GM18909 (cell line): ENCODE data around the gene GFI1B.

Experiments used
- ATAC-seq: cut with Tn5 transposase; IDR thresholded peaks from one replicate; pipeline ENCODE4 v1.9.1; 2021; ENCODE audit warnings: mild to moderate bottlenecking; ENCODE audit not compliant: unreplicated experiment, poor library complexity

Gene GFI1B

DNA sequence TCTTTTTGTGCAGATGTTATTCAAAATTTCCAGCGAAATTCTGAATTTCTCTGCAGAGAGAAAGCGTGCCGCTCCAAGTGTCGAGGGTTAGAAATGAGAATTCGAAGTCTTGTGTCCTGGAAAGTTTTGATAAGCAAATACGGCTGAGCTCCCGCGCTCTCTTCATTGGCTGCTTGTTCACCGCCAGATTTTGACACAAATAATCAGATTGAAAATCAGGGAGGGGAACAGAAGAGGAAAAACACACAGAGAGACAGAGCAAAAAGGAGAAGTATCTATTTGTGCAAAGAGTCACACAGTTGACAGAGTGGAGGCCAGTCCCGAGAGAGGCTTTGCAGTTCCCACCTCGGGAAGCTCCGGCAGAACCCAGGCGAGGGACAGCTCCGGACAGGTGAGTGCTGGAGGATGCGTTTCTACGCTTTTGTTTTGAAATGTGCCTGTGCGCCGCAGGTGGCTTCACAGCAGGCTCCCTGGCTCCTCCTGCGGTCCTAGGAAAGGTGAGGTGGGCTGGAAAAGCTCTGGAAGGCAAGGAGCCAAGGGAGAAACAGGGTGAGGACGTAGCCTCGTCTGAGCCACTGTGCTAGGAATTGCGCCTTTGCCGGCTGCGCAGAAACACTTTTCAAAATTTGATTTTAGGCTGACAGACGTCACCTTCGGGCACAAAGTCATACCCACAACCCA, at the start of gene GFI1B:
GFI1B (plus strand) TSS at position 244 of the 681 bp plus-strand sequence. CDS start 7,985 bp downstream, outside the sequence.
- ATAC-seq, result no peak

- ATAC-seq, result no peak
These were observed 47.2 kb upstream of the GFI1B start for GRCh38 chr9:132931178-132931735.

DNA sequence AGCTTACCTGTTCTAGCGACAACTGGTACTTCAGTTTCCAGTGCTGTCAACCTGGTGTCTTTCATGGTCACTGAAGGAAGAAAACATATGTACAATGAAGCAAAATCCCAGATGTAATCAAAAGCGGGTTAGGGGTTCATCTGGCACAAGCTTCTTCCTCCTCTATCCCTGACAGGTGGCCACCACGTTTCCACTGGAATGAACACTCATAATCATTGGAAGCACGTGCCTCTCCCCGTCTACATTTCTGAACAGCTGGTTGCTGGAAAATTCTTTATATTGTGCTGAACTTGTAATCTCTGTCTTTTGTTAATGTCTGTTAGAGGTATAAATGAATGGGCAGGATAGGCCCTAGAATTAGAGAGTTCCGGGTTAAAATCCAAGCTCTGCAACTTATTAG, 43.5 kb upstream of the GFI1B start:
- no peak for ATAC-seq

- ATAC-seq, result no peak
These were observed 41.0 kb upstream of the GFI1B start for GRCh38 chr9:132937463-132937901.

DNA sequence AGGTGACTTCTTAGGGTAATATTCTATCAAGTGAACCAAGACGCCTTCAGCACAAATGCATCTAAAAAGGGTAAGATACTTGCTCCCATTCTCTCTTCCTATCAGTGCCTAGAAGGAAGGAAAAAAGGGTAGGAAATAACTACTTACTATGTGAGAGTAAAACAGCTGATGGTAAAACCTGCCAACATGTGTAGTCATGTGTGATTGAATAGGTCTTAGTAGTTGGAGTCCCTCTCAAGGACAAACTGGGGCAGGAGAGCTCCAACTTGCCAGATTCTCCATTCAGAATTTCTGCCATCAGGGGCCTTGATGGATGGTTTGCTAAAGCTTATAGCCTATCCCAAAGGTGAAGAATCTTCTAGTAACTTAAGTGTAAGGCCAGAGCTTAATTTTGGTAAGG, 39.3 kb upstream of the GFI1B start:
- no peak for ATAC-seq

- no peak for ATAC-seq
These were observed 35.8 kb upstream of the GFI1B start for GRCh38 chr9:132942541-132943182.

DNA sequence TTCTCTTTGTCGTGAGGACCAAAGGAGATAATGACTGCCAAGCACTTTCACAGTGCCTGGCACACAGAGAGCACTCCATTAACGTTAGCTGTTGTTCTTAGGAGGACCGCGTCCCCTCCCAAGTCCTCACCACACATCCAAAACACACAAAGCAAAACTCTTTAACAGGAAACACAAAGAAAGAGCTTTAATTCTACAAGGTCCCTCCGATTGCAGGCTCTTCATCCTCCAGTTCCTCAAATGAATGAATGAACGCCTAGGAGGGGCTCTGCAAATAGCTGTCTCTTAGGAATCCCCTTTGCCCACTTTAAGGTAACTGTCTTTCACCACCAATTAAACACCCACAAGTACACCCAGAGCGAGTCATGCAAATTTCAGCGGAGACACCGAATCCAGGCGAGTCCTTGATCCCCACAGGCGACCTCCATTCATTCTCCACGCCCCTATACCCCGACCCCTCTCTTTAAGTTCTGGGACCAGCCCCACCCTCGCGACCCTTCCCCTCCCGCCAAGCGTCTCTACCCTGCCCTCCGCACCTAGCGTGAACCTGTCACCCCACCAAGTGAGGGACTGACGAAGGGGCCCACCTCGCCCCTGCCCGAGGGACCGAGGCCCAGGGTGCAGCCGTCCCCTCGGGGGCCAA, 34.7 kb upstream of the GFI1B start:
- peak; percentile 14 for ATAC-seq

DNA sequence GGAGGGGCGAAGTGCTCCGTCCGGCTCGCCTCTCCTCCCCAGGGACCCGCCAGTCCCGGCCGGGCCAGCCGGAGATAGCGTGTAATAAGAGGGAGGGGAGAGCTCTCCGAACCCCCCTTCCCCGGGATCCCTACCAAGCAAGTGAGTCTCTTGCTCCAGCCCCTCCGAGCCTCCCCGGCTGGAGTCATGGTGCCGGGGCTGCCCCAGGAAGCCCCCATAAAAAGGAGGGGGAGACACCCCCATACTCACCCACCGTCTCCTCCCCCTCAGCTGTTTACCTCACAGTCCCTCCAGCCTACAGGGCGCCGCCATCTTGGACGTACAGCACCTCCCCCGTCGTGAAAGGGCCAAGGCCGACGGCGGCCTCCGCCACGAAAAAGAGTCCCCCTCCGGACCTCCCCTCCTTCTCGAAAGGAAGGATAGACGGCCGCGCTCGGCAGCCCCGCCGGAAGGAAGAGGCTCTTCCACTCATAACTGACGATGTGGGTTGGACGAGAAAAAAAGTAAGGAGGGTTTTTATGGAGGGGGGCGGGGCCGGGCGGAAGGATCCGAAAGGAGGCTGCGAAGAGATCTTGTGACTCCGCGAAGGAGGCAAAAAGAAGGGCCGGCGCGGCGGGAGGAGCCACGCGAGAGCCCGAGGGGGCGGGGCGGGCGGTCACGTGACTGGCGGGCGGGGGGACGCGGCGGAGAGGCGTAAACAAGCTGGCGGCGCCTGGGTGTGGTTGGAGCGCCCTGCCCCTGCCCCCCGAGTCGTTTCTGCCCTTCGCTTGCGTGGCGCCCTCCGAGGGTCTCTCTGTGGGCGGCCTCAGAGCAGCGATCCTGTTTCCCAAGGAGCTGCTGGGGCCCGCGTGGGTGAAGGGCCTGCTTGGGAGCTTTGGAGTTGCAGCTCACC, 34.0 kb upstream of the GFI1B start, which contains the start of gene TSC1:
TSC1 (minus strand) TSS at position 323 of the 892 bp plus-strand sequence. CDS start 15,744 bp downstream, outside the sequence.
- ATAC-seq, result peak; percentile 63

- no peak for ATAC-seq
These were observed 33.0 kb upstream of the GFI1B start for GRCh38 chr9:132945186-132946130.

DNA sequence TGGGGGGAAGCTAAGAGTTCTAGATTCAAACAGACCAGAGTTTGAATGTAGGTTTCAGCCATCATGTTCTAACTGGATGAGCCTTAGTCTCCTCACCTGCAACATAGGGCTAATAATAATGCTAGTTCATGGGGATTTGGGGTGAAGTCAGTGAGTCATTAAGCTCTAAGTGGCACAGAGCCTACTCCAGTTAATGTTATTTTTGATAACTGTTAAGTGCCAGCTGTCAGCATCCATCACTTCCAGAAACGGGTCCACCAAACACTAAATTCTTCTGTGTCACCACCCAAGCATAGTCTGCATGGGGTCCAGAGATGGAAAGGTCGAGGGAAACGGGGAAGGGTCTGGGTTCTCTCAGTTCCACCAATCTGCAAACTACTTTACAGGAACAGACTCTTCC, 32.3 kb upstream of the GFI1B start:
- ATAC-seq, result no peak

DNA sequence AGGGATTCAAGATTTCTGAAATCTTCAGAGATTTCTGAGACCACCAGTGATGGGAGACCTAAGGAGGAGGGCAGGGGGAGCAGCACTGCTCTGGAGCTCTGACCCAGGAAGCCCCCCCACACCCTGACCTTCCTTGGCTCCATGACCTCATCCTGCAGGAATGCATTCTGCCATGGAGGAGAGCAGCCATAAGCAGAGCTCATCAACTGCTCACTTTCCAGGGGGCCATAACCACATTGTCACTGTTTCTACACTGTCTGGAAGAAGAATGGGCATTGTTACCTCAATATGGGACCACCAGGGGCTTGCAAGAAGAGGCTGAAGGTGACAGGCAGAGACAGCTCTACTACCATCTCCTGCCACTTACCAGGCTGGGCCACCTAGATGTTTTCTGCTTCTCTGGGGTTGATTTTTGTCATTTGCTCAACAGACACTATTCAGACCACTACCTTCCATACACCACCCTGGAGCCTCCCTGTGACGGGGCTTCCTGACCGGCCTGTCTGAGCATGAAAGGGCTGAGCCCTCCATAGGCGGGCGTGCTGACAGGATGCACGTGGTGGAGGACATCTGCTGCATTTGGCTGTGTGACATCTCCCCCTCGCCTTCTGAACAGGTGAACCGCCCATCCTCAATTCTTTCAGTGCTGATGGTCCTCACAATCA, 31.7 kb upstream of the GFI1B start:
- no peak for ATAC-seq

DNA sequence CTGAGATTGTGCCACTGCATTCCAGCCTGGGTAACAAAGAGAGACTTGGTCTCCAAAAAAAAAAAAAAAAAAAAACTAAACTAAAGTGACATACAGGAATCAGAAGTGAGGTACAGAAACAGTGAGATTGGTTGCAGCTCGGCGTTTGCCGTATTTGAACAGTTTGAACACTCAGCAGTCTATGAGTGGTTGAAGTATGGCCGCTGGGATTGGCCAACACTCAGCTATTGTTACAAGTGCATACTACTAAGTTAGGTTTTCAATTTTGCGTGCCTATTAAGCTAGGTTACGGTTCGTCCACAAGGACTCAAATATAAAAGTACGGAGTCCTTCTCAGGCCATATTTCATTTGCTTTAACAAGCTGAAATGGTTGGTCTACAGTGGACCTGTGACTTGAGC, 30.7 kb upstream of the GFI1B start:
- ATAC-seq, result no peak

DNA sequence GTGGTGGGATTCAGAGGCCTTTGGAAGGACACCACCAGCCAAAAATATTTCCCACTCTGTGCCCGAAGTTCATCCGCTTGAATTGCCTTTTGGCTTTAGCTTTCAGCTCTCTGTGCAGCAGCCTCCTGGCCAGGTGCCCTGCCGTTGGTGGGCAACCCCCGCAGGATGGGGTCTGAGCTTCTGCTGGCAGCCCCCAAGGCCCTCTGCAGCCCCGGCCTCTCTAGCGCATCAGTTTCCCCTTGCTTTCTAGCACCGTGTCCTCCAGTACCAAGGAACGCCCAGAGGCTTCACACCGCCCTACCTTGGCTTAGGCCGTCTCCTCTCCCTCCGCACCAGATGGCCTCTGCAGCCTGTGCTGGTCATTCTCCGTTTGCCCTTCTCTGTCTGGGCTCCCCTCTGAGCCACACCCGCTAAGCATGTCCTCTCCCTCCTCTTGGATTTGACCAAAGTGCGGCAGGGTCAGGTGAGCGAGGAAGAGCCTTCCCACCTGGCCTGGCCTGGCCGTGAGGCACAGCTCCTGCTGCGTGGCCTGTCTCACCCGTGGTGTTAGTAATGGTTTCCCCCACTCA, 29.9 kb upstream of the GFI1B start:
- no peak for ATAC-seq

GRCh38 chr9:132949709-132950108, 28.8 kb upstream of the GFI1B start:
- ATAC-seq, result no peak

- no peak for ATAC-seq
These were observed 23.4 kb upstream of the GFI1B start for GRCh38 chr9:132955123-132955522.

DNA sequence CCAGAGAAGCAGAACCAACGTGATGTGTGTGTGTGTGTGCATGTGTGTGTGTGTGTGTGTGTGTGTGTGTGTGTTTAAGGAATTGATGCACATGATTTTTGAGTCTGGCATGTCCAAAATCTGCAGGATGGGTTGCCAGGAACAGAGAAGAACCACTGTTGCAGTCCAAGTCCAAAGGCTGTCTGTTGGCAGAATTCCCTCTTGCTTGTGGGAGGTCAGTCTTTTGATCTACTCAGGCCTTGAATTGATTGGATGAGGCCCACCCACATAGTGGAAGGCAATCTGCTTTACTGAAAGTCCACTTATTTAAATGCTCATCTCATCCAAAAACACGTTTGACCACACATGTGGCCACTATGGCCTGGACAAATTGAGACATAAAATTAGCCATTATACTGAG, 22.7 kb upstream of the GFI1B start:
- ATAC-seq, result no peak

DNA sequence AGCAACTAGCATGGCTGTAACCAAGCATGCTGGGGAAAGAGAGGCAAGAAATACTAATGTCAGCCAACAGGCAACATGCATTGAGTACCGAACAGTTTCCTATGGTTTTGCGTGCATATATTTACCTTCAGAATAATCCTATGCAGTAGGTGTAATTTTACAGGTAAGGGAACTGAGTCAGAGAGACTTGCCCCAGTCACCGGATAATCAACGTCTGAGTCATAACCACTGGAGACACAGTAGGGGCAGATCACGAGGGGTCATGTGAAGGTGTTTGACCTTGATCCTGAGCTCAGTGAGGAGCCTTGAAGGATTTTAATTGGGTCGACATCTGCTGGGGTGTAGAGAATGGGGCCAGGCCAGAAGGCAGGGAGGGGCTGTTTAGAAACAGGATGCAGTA, 20.7 kb upstream of the GFI1B start:
- no peak for ATAC-seq

- no peak for ATAC-seq
These were observed 17.5 kb upstream of the GFI1B start for GRCh38 chr9:132961002-132961401.
